Neuronal stem cell (in vitro differentiated cells): ENCODE measurements around the gene PSMB7.

ENCODE experiments used
- DNase-seq: peaks from one replicate; pipeline ENCODE4 v3.0.0-alpha.2; 2013; ENCODE audit warnings: low spot score
- H2AFZ ChIP-seq: one replicate; pipeline ENCODE4 v1.6.1; 2013; ENCODE audit warnings: mild to moderate bottlenecking, low read length, inconsistent platforms
- H2AK5ac ChIP-seq: 2 replicates; pipeline ENCODE4 v1.6.1; 2013; ENCODE audit warnings: low read depth, mild to moderate bottlenecking, inconsistent platforms, low read length, moderate library complexity, mixed read lengths
- H2BK120ac ChIP-seq: 2 replicates; pipeline ENCODE4 v1.6.1; 2013; ENCODE audit warnings: low read depth, mild to moderate bottlenecking, inconsistent platforms, low read length, moderate library complexity, mixed read lengths
- H2BK12ac ChIP-seq: one replicate; pipeline ENCODE4 v1.6.1; 2013; ENCODE audit warnings: low read length, inconsistent platforms
- H2BK15ac ChIP-seq: 2 replicates; pipeline ENCODE4 v1.6.1; 2013; ENCODE audit warnings: mild to moderate bottlenecking, low read length, inconsistent platforms, mixed read lengths
- H2BK5ac ChIP-seq: one replicate; pipeline ENCODE4 v1.6.1; 2013; ENCODE audit warnings: inconsistent platforms, mild to moderate bottlenecking, low read length, moderate library complexity
- H3K14ac ChIP-seq: one replicate; pipeline ENCODE4 v1.6.1; 2013; ENCODE audit warnings: low read length, inconsistent platforms
- H3K18ac ChIP-seq: 2 replicates; pipeline ENCODE4 v1.6.1; 2013; ENCODE audit warnings: low read length, inconsistent platforms
- H3K23ac ChIP-seq: 2 replicates; pipeline ENCODE4 v1.6.1; 2013; ENCODE audit warnings: low read depth, mild to moderate bottlenecking, mixed read lengths, low read length, inconsistent platforms; ENCODE audit not compliant: poor library complexity
- H3K27ac ChIP-seq: replicated peaks from 3 replicates; pipeline ENCODE4 v1.5.1; 2013; ENCODE audit warnings: low read length, inconsistent platforms
- H3K27me3 ChIP-seq, 3 experiments: 2 replicates each; pipeline ENCODE4 v1.6.1; 2013; ENCODE audit warnings: low read length in 3 of 3, mild to moderate bottlenecking in 2 of 3, inconsistent platforms in 1 of 3, low read depth in 1 of 3, mixed read lengths in 1 of 3, moderate library complexity in 1 of 3; ENCODE audit not compliant: control insufficient read depth in 3 of 3, insufficient read depth in 3 of 3
- H3K36me3 ChIP-seq, 2 donors: replicated peaks in 1 of 2; 2 replicates each; pipeline ENCODE4 v1.6.1; 2013; ENCODE audit warnings: low read length in 2 of 2; ENCODE audit not compliant: control insufficient read depth in 2 of 2, insufficient read depth in 2 of 2
- H3K4ac ChIP-seq: 2 replicates; pipeline ENCODE4 v1.6.1; 2013; ENCODE audit warnings: inconsistent platforms, mild to moderate bottlenecking, low read length, moderate library complexity
- H3K4me1 ChIP-seq, 2 donors: 1 replicate in 1 of 2; 2 replicates in 1 of 2; pipeline ENCODE4 v1.6.1; 2013; ENCODE audit warnings: low read length in 2 of 2, low read depth in 1 of 2; ENCODE audit not compliant: control insufficient read depth in 2 of 2, insufficient read depth in 1 of 2
- H3K4me2 ChIP-seq: one replicate; pipeline ENCODE4 v1.6.1; 2013; ENCODE audit warnings: mild to moderate bottlenecking, low read length, inconsistent platforms; ENCODE audit not compliant: insufficient read depth, poor library complexity, severe bottlenecking
- H3K4me3 ChIP-seq, 2 donors: 2 replicates each; pipeline ENCODE4 v1.5.1; 2013; ENCODE audit warnings: low read length in 2 of 2, mild to moderate bottlenecking in 2 of 2, inconsistent platforms in 1 of 2, moderate library complexity in 1 of 2
- H3K79me1 ChIP-seq: one replicate; pipeline ENCODE4 v1.6.1; 2013; ENCODE audit warnings: low read depth, mild to moderate bottlenecking, inconsistent platforms, low read length, moderate library complexity
- H3K9ac ChIP-seq: one replicate; pipeline ENCODE4 v1.6.1; 2013; ENCODE audit warnings: mild to moderate bottlenecking, low read depth, low read length, inconsistent platforms; ENCODE audit not compliant: poor library complexity
- H3K9me3 ChIP-seq, 2 donors: replicated peaks in 1 of 2; 2 replicates each; pipeline versions ENCODE3 to v1.6.1; 2013; ENCODE audit warnings: low read length in 2 of 2, mild to moderate bottlenecking in 2 of 2, inconsistent platforms in 1 of 2, low read depth in 1 of 2, mixed read lengths in 1 of 2, moderate library complexity in 1 of 2; ENCODE audit not compliant: control insufficient read depth in 2 of 2, insufficient read depth in 1 of 2
- H4K8ac ChIP-seq: one replicate; pipeline ENCODE4 v1.6.1; 2013; ENCODE audit warnings: low read depth, mild to moderate bottlenecking, inconsistent platforms, low read length, moderate library complexity
- H4K91ac ChIP-seq: one replicate; pipeline ENCODE4 v1.6.1; 2013; ENCODE audit warnings: low read length, low read depth, mild to moderate bottlenecking, inconsistent platforms; ENCODE audit not compliant: poor library complexity
- WGBS, 2 donors: extraction: QIAGEN DNeasy Blood & Tissue Kit; methylation state at CpG; one replicate each; pipeline ENCODE4 v1.1.7; 2013; ENCODE audit warnings: missing lambda C conversion rate in 2 of 2, mixed read lengths in 1 of 2; ENCODE audit not compliant: insufficient read length in 2 of 2, insufficient replicate concordance in 1 of 2; ENCODE audit errors: extremely low coverage in 2 of 2; 5-methylcytosine and 5-hydroxymethylcytosine counted together

The PSMB7 gene

GRCh38 chr9:124342776-124343485, 72.3 kb downstream of the PSMB7 start:
- Histone ChIP-seq H3K4me2 (peak overlapping the region; percentile 21), H3K23ac (no peak overlapping the region), H2AK5ac (peak overlapping the region; percentile 13), H4K91ac (no peak overlapping the region), H2BK15ac (peak overlapping the region; percentile 25), H2BK120ac (peak overlapping the region; percentile 39), H2BK5ac (no peak overlapping the region), H3K36me3 (peaks cover 28 to 90% of the 10 kb centered on the region in 2 donors), H3K79me1 (peaks cover 9% of the 10 kb centered on the region), H3K4ac (no peak overlapping the region), H2BK12ac (peak overlapping the region; percentile 35), H3K18ac (peak overlapping the region; percentile 91), H3K27me3 (no peaks in the 10 kb centered on the region), H2AFZ (no peak overlapping the region), H3K4me3 (no peak overlapping the region), H3K27ac (peak overlapping the region; percentile 52), H3K4me1 (peaks cover 9 to 29% of the 10 kb centered on the region in 2 donors), H4K8ac (no peak overlapping the region), H3K14ac (no peak overlapping the region), H3K9ac (peak overlapping the region; percentile 25), H3K9me3 (peaks cover 2 to 7% of the 10 kb centered on the region in 2 donors)
- no CpG with 5 or more reads among the region's 26 CpGs for WGBS, 2 donors
- peak; percentile 40 for DNase-seq

- Histone ChIP-seq H4K8ac (no peak overlapping the region), H2AK5ac (peak overlapping the region; percentile 65), H3K27ac (peak overlapping the region; percentile 52)
Measured at GRCh38 chr9:124342402-124342775, 72.9 kb downstream of the PSMB7 start.

GRCh38 chr9:124341455-124342170, 73.6 kb downstream of the PSMB7 start:
- Histone ChIP-seq H4K91ac (no peak overlapping the region), H3K9me3 (peaks cover 9 to 19% of the 10 kb centered on the region in 2 donors), H3K36me3 (peaks cover 31 to 90% of the 10 kb centered on the region in 2 donors), H3K23ac (no peak overlapping the region), H3K27me3 (no peaks in the 10 kb centered on the region), H3K4me1 (peaks cover 9 to 29% of the 10 kb centered on the region in 2 donors), H3K27ac (no peak overlapping the region), H4K8ac (no peak overlapping the region), H3K4ac (no peak overlapping the region), H2BK120ac (no peak overlapping the region), H2BK15ac (no peak overlapping the region), H3K79me1 (peaks cover 2% of the 10 kb centered on the region), H3K18ac (peak overlapping the region; percentile 72), H3K14ac (no peak overlapping the region), H3K4me3 (no peak overlapping the region), H2BK5ac (no peak overlapping the region), H3K9ac (no peak overlapping the region), H2BK12ac (peak overlapping the region; percentile 35), H3K4me2 (no peak overlapping the region), H2AK5ac (peak overlapping the region; percentile 65), H2AFZ (no peak overlapping the region)
- no CpG with 5 or more reads among the region's 21 CpGs for WGBS, 2 donors
- no peak for DNase-seq

More at GRCh38 chr9:124342402-124342775, 72.9 kb downstream of the PSMB7 start:
- H2BK12ac ChIP-seq: no peak overlapping the region
- no peak overlapping the region for H3K9ac ChIP-seq
- no peak overlapping the region for H3K4me2 ChIP-seq
- H3K36me3 ChIP-seq: peaks cover 28 to 90% of the 10 kb centered on the region in 2 donors
- WGBS, 2 donors: no CpG with 5 or more reads among the region's 11 CpGs
- peaks cover 6 to 12% of the 10 kb centered on the region in 2 donors for H3K9me3 ChIP-seq
- no peak overlapping the region for H3K4ac ChIP-seq
- DNase-seq: no peak
- H3K18ac ChIP-seq: no peak overlapping the region
- H3K4me3 ChIP-seq: no peak overlapping the region
- H4K91ac ChIP-seq: no peak overlapping the region
- H3K4me1 ChIP-seq: peaks cover 9 to 29% of the 10 kb centered on the region in 2 donors
- H3K23ac ChIP-seq: no peak overlapping the region
- H2BK15ac ChIP-seq: no peak overlapping the region
- peaks cover 8% of the 10 kb centered on the region for H3K79me1 ChIP-seq
- H2BK120ac ChIP-seq: peak overlapping the region; percentile 39
- no peak overlapping the region for H2BK5ac ChIP-seq
- no peak overlapping the region for H2AFZ ChIP-seq
- no peaks in the 10 kb centered on the region for H3K27me3 ChIP-seq
- no peak overlapping the region for H3K14ac ChIP-seq
